Osteocyte (in vitro differentiated cells): ENCODE results near the gene TRIM38. TPM values are rescaled to one million over a fixed set of nuclear protein-coding genes. Genes with fewer than 3 reads are reported as not detected.

Experiments
- DNase-seq: peaks from one replicate; pipeline ENCODE4 v3.0.0; 2021; ENCODE audit warnings: mixed read lengths; ENCODE audit not compliant: unreplicated experiment; ENCODE audit errors: extremely low spot score
- H3K27ac Mint-ChIP-seq: one replicate; pipeline ENCODE4 v1.8.0; 2021; ENCODE audit warnings: mild to moderate bottlenecking, mixed read lengths; ENCODE audit not compliant: unreplicated experiment
- H3K27me3 Mint-ChIP-seq: one replicate; pipeline ENCODE4 v1.8.0; 2021; ENCODE audit warnings: mixed read lengths; ENCODE audit not compliant: unreplicated experiment
- H3K36me3 Mint-ChIP-seq: one replicate; pipeline ENCODE4 v1.8.0; 2021; ENCODE audit warnings: mixed read lengths; ENCODE audit not compliant: unreplicated experiment
- H3K4me1 Mint-ChIP-seq: one replicate; pipeline ENCODE4 v1.8.0; 2021; ENCODE audit warnings: mixed read lengths; ENCODE audit not compliant: unreplicated experiment
- H3K4me3 Mint-ChIP-seq: one replicate; pipeline ENCODE4 v1.8.0; 2021; ENCODE audit warnings: mild to moderate bottlenecking, moderate library complexity, mixed read lengths; ENCODE audit not compliant: unreplicated experiment
- H3K9me3 Mint-ChIP-seq: one replicate; pipeline ENCODE4 v1.8.0; 2021; ENCODE audit warnings: mixed read lengths; ENCODE audit not compliant: unreplicated experiment
- total RNA-seq: library from RNA; stranded (reverse); gene quantifications from 2 replicates; pipeline ENCODE4 v1.2.1, GENCODE V29; 2021
- TF ChIP-seq, protein P1 (sequence below): fragments of 200-600 bp; sonication (generic); IDR thresholded peaks from 2 replicates; pipeline ENCODE4 v1.5.0; 2021; ENCODE audit warnings: antibody characterized with exemption, mild to moderate bottlenecking, moderate library complexity

TRIM38 gene
- total RNA-seq, 1 donor from 2014 or later = 8.4 TPM

DNA sequence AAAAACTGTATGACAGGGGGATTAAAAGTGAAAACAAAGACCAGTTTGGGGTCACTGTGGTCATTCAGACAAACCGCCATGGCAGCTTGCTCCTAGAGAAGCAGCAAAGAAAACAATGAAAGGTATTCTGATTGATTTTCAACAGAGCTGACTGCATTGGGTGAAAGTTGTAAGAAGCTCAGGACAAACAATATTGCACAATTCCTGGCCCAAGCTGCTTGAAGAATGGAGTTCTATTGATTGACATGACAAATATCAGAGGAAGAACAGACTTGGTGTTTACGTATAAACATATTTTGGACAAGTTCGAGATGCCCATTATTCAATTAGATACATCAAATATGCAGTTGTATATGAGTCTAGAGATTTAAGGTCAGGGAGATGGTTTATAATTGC, 62.0 kb downstream of the TRIM38 start:
- Mint-ChIP-seq H3K27ac (peak overlapping the region; percentile 98), H3K9me3 (no peaks in the 10 kb centered on the region), H3K4me3 (no peak overlapping the region), H3K36me3 (no peaks in the 10 kb centered on the region), H3K4me1 (peaks cover 42% of the 10 kb centered on the region), H3K27me3 (no peaks in the 10 kb centered on the region)
- TF ChIP-seq, protein P1, sequence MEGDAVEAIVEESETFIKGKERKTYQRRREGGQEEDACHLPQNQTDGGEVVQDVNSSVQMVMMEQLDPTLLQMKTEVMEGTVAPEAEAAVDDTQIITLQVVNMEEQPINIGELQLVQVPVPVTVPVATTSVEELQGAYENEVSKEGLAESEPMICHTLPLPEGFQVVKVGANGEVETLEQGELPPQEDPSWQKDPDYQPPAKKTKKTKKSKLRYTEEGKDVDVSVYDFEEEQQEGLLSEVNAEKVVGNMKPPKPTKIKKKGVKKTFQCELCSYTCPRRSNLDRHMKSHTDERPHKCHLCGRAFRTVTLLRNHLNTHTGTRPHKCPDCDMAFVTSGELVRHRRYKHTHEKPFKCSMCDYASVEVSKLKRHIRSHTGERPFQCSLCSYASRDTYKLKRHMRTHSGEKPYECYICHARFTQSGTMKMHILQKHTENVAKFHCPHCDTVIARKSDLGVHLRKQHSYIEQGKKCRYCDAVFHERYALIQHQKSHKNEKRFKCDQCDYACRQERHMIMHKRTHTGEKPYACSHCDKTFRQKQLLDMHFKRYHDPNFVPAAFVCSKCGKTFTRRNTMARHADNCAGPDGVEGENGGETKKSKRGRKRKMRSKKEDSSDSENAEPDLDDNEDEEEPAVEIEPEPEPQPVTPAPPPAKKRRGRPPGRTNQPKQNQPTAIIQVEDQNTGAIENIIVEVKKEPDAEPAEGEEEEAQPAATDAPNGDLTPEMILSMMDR = no peak
- DNase-seq = no peak

DNA sequence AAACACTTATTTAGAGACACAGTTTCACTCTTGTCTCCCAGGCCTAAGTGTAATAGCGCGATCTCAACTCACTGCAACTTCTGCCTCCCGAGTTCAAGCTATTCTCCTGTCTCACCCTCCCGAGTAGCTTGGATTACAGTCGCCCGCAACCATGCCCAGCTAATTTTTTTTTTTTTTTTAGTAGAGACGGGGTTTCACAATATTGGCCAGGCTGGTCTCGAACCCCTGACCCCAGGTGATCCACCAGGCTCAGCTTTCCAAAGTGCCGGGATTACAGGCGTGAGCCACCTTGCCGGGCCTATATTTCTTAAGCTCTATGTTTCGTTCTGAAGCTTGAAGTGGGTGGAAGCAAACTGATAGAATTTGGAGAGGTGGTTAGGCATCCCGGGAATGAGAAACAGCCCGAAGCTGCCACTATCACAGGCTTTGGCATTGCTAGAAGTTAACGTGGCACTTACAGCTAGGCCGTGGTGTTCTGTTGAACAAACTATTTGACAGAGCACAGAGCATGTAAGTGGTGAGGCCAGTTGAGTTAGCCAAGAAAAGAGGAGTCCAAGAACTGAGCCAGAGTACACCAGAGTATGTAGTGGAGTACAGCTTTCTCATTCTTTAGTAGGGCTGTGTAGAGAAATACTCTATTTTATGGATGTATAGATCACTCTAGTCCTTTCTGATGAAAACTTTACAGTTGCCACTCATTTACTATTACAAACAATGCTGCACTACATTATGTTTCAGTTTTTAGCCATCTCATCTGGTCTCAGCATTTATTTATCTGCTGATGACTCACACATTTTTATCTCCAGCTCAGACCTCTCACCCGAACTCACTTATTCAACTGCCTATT, 62.7 kb downstream of the TRIM38 start:
- H3K9me3 Mint-ChIP-seq = no peaks in the 10 kb centered on the region
- no peak for DNase-seq
- TF ChIP-seq, protein P1 = no peak
- H3K27ac Mint-ChIP-seq = peak overlapping the region; percentile 98
- H3K27me3 Mint-ChIP-seq = no peaks in the 10 kb centered on the region
- no peak overlapping the region for H3K4me3 Mint-ChIP-seq
- peaks cover 40% of the 10 kb centered on the region for H3K4me1 Mint-ChIP-seq
- H3K36me3 Mint-ChIP-seq = no peaks in the 10 kb centered on the region

DNA sequence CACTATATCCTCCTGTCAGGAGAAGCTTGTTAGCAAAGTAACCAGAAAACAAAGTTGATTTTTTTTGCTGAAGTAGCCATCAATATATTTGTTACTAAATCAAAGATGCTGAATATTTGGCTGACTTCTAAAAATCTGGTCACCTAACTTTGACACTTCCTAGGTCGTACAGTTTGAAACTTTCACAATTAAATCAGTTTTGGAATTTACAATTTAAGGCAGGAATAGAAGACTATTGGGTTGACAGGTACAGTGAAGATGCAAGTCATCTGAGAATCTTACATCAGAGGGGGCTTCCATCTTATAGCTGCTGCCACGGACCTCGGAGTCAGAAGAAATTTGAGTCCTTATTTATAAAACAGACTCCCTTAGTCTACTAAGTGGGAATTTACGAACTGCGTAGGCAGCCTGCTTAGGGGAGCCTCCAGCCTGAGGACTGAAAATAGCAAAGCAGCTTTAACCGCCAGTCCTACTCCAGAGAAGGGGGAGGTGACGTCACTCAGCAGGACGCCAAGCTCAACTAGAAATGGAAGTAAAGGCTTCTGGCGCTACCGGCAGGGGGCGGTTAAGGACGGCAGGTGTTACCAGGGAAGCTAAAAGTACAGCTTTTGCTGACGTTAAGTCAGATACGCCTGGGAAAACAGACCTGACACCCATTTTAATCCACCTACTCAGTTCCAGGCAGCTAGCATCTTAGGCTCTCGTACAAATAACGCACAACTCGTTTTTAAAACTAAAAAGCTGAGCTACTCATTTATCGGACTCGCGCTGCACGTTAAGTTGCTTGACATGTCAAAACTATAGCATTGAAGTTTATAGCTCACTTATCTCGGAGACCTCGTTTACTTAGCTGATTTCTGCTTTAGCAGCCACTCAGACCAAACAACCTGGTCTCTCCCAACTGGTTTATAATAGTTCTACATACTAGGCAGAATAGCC, 63.6 kb downstream of the TRIM38 start:
- Mint-ChIP-seq H3K4me1 (peaks cover 39% of the 10 kb centered on the region), H3K27me3 (no peaks in the 10 kb centered on the region), H3K27ac (peak overlapping the region; percentile 98), H3K4me3 (peak overlapping the region; percentile 93), H3K9me3 (no peaks in the 10 kb centered on the region), H3K36me3 (no peaks in the 10 kb centered on the region)
- TF ChIP-seq, protein P1 = peak; percentile 90
- DNase-seq = peak; percentile 95

DNA sequence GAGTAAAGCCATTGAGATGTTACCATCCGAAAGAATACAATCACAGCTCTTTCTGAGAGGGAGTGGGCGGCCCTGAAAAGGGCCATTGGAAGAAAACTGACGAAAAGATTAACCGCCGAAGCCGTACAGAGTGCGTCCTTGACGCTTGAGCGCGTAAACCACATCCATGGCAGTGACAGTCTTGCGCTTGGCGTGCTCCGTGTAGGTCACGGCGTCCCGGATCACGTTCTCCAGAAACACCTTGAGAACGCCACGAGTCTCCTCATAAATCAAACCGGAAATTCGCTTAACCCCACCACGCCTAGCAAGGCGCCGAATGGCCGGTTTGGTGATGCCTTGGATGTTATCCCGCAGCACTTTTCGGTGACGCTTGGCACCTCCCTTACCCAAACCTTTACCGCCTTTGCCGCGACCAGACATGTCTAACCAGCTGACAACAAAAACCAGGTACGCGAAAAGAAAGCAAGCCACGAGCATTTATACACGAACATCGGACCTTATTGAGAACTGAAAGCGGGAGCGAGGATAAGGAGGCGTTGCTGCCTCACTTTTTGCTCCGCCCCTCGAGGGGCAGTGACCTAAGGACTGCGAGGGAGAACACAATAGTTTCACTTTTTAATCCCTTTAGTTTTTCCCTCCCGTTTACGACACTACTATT, 64.4 kb downstream of the TRIM38 start:
- DNase-seq = peak; percentile 91
- H3K9me3 Mint-ChIP-seq = no peaks in the 10 kb centered on the region
- H3K27ac Mint-ChIP-seq = peak overlapping the region; percentile 98
- H3K4me1 Mint-ChIP-seq = peaks cover 43% of the 10 kb centered on the region
- H3K36me3 Mint-ChIP-seq = no peaks in the 10 kb centered on the region
- H3K4me3 Mint-ChIP-seq = peak overlapping the region; percentile 93
- no peaks in the 10 kb centered on the region for H3K27me3 Mint-ChIP-seq
- TF ChIP-seq, protein P1 = no peak
